ENCODE results near the gene PTCD1.

PTCD1 gene

GRCh38 chr7:99407872-99408378 lies 30.7 kb downstream of the PTCD1 start:
- peak overlapping the region; percentile 98 for H3K27ac ChIP-seq
- TF ChIP-seq CTCF (conservative IDR thresholded peaks at IDR 0.05) (no peak), ZFX (IDR thresholded peaks at IDR 0.05) (no peak)

GRCh38 chr7:99406557-99406956 lies 32.0 kb downstream of the PTCD1 start:
- no peak for TF ChIP-seq ZFX (IDR thresholded peaks at IDR 0.05)
- H3K27ac ChIP-seq, result no peak overlapping the region

- H3K27ac ChIP-seq, result no peak overlapping the region
- TF ChIP-seq CTCF (conservative IDR thresholded peaks at IDR 0.05) (no peak), ZFX (IDR thresholded peaks at IDR 0.05) (no peak)
Observed at GRCh38 chr7:99404977-99405320, 33.6 kb downstream of the PTCD1 start.

GRCh38 chr7:99404235-99404976 lies 34.2 kb downstream of the PTCD1 start:
- no peak overlapping the region for H3K27ac ChIP-seq
- TF ChIP-seq ZFX (IDR thresholded peaks at IDR 0.05) (no peak), CTCF (conservative IDR thresholded peaks at IDR 0.05) (no peak)

- no peak for TF ChIP-seq ZFX (IDR thresholded peaks at IDR 0.05)
- no peak for TF ChIP-seq CTCF (conservative IDR thresholded peaks at IDR 0.05)
Observed at GRCh38 chr7:99403764-99404163, 34.8 kb downstream of the PTCD1 start.

GRCh38 chr7:99402854-99403253 lies 35.7 kb downstream of the PTCD1 start:
- TF ChIP-seq CTCF (conservative IDR thresholded peaks at IDR 0.05) (no peak), ZFX (IDR thresholded peaks at IDR 0.05) (no peak)
- H3K27ac ChIP-seq, result no peak overlapping the region

More at GRCh38 chr7:99403764-99404163, 34.8 kb downstream of the PTCD1 start:
- no peak overlapping the region for H3K27ac ChIP-seq

- H3K27ac ChIP-seq, result no peak overlapping the region
- TF ChIP-seq ZFX (IDR thresholded peaks at IDR 0.05), result no peak
- no peak for TF ChIP-seq CTCF (conservative IDR thresholded peaks at IDR 0.05)
Observed at GRCh38 chr7:99399597-99399996, 39.0 kb downstream of the PTCD1 start.

Measured in C4-2B (cell line).